GM21717 (cell line): ENCODE measurements around the gene IL23R.
"Not testable (repeated sequence)": the region's sequence is repeated elsewhere in the genome, so short reads cannot be mapped to it uniquely, and the experiment has no call there.

ENCODE experiments used
- ATAC-seq: cut with Tn5 transposase; IDR thresholded peaks from one replicate; pipeline ENCODE4 v1.9.1; 2021; ENCODE audit warnings: mild to moderate bottlenecking, moderate library complexity; ENCODE audit not compliant: unreplicated experiment

IL23R gene

GRCh38 chr1:67191668-67192520 is 25.6 kb downstream of the IL23R start:
- no peak for ATAC-seq

GRCh38 chr1:67192902-67193301 is 26.6 kb downstream of the IL23R start:
- ATAC-seq, result no peak

- ATAC-seq, result no peak
Observed at GRCh38 chr1:67193704-67194103, 27.4 kb downstream of the IL23R start.

- peak; percentile 71 for ATAC-seq
Observed at GRCh38 chr1:67194209-67194863, 28.1 kb downstream of the IL23R start.

- ATAC-seq, result no peak
Observed at GRCh38 chr1:67200755-67201154, 34.5 kb downstream of the IL23R start.

GRCh38 chr1:67201891-67202290 is 35.6 kb downstream of the IL23R start:
- no peak for ATAC-seq

GRCh38 chr1:67204298-67204980 is 38.2 kb downstream of the IL23R start:
- no peak for ATAC-seq

GRCh38 chr1:67207398-67207797 is 41.1 kb downstream of the IL23R start:
- not testable (repeated sequence) for ATAC-seq

- ATAC-seq, result no peak
Observed at GRCh38 chr1:67208217-67208616, 42.0 kb downstream of the IL23R start.

GRCh38 chr1:67209521-67209920 is 43.3 kb downstream of the IL23R start:
- no peak for ATAC-seq

- no peak for ATAC-seq
Observed at GRCh38 chr1:67211589-67212563, 45.6 kb downstream of the IL23R start.

- no peak for ATAC-seq
Observed at GRCh38 chr1:67213164-67213563, 46.9 kb downstream of the IL23R start.

- no peak for ATAC-seq
Observed at GRCh38 chr1:67213948-67214347, 47.7 kb downstream of the IL23R start.

- ATAC-seq, result peak; percentile 77
Observed at GRCh38 chr1:67214420-67215174, 48.3 kb downstream of the IL23R start.

- ATAC-seq, result no peak
Observed at GRCh38 chr1:67216401-67216800, 50.1 kb downstream of the IL23R start.

GRCh38 chr1:67217417-67217816 is 51.2 kb downstream of the IL23R start:
- no peak for ATAC-seq

GRCh38 chr1:67217938-67218337 is 51.7 kb downstream of the IL23R start:
- no peak for ATAC-seq

GRCh38 chr1:67224856-67225255 is 58.6 kb downstream of the IL23R start:
- no peak for ATAC-seq

- ATAC-seq, result no peak
Observed at GRCh38 chr1:67226688-67227087, 60.4 kb downstream of the IL23R start.

GRCh38 chr1:67227196-67227595 is 60.9 kb downstream of the IL23R start:
- no peak for ATAC-seq
